Pancreas (tissue), 10 donors: Measurements from ENCODE around the gene NSD2. TPM values are rescaled to one million over a fixed set of nuclear protein-coding genes. Genes with fewer than 3 reads are reported as not detected.
A peak's percentile ranks its signal among the peaks of the same experiment; 100 is the strongest.

Source experiments
- ATAC-seq, 4 donors: fragments of 200-7000 bp; cut with Tn5 transposase; one replicate each; pipeline versions ENCODE4 v1.8.0 to v1.9.1; 2020; ENCODE audit warnings: mild to moderate bottlenecking in 4 of 4, moderate library complexity in 4 of 4
- DNase-seq, 6 donors: peaks; one replicate each; pipeline ENCODE4 v3.0.0-alpha.2; 2020
- FAIRE-seq: peaks from 2 replicates; lab custom pipeline; 2012; peaks lifted over from hg19 to GRCh38; lab: Jason Lieb, UNC
- H3K27ac ChIP-seq, 4 donors: fragments of 200-600 bp; sonication (generic); 1 replicate in 3 of 4; 2 replicates in 1 of 4; pipeline versions ENCODE4 v1.5.0 to v1.8.0; 2020
- H3K27me3 ChIP-seq, 4 donors: fragments of 200-600 bp; one replicate each; pipeline ENCODE4 v1.8.0; 2021
- H3K36me3 ChIP-seq, 3 donors: fragments of 200-600 bp; sonication (generic) in 1 of 3; one replicate each; pipeline versions ENCODE4 v1.5.0 to v1.8.0; 2020 to 2021
- H3K4me1 ChIP-seq, 3 donors: fragments of 200-600 bp; one replicate each; pipeline ENCODE4 v1.8.0; 2021
- H3K4me3 ChIP-seq, 4 donors: fragments of 200-600 bp; sonication (generic) in 2 of 4; one replicate each; pipeline versions ENCODE4 v1.5.0 to v1.8.0; 2020 to 2021
- H3K9me3 ChIP-seq, 4 donors: fragments of 200-600 bp; one replicate each; pipeline ENCODE4 v1.8.0; 2021
- WGBS, 2 donors: extraction: QIAGEN DNeasy Blood & Tissue Kit; methylation state at CpG; one replicate each; pipeline ENCODE4 v1.1.7; 2013; 5-methylcytosine and 5-hydroxymethylcytosine counted together
- intact Hi-C, 3 donors: fragments of 100-400 bp; cut with DNase I; formaldehyde crosslinking; loops; one replicate each; pipeline versions ENCODE4 v1.11.1 to v1.14.2; 2022
- polyA plus RNA-seq, 2 donors: library from polyadenylated mRNA; stranded (reverse); fragments of 200-250 nt; gene quantifications; one replicate each; pipeline ENCODE4 v1.2.3, GENCODE V29; 2013
- total RNA-seq, 6 donors: library from RNA; stranded (reverse); fragmentation: NEBNext Ultra II Directional in 4 of 6; extraction: Animal tissue kit (Norgen Biotek cat#: 25700) in 4 of 6; gene quantifications; one replicate each; pipeline versions ENCODE4 v1.2.1 to v1.2.4, GENCODE V29; 2021 to 2023
- TF ChIP-seq, protein P1 (sequence below), 4 donors: fragments of 200-600 bp; sonication (generic) in 3 of 4; IDR thresholded peaks; one replicate each; pipeline versions ENCODE4 v1.5.0 to v1.8.0; 2021; ENCODE audit warnings: antibody characterized with exemption in 4 of 4
- donor health status: healthy with polysubstance abuse.
- donor health status: DM: no; HTN: no; CAD: no; lungs with moderate emphysema.
- donor health status: DM: no; HTN: no; CAD: no.
- donor health status: control.
- donor health status: control.
- donor health status: Bipolar disorder and iron deficiency.
- donor health status: DM: yes; HTN: yes; CAD: no.
- donor health status: DM: no; HTN: no; CAD: no.
- donor health status: DM: no; HTN: no; CAD: no.
- donor health status: DM: yes; HTN: yes; CAD: no.

Gene NSD2
- total RNA-seq (10 to 100 TPM; 20.0 to 36.6 (median 23.8) TPM), polyA plus RNA-seq (10 to 100 TPM; 11.7 to 14.2 TPM)

DNA sequence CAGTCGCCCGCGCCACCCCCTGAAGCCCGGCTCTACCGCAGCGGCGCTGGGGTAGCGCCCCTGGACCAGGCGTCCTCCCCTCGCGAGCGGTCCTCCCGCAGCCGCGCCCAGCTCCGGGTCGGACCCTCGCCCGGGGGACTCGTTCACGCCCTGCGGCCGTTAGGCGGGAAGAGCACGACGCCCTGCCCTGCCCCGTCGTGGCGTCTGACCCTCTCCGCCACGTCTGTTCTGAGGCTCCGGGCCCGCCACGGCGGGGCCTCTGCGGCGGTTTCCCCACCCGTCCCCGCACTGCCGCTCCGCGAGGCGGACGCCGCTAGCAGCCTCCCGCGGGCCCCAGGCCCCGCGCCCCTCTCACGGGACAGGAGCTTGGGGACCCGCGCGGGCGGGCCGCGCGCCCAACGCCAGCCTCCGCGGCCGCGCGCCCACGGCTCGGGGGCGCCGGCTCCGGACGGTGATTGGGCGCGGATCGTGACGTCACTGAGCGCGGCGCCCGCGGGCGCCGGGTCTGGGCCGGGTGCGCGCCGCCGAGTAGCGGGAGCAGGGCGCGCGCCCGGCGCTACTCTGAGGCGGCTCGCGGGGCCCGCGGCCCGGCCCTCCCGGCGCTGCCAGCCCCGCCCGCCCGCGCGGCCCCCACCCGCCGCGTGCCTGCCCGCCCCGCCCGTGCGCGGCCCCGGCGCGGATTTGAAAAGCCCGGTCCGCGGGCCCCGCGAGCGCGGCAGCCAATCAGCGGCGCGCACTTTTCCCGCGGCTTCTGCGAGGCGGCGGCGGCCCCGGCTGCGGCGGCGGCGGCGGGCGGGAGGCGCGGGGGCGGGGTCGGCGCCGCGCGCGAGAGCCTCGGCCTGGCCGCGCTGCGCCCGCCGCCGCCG, at the start of gene NSD2:
NSD2 (plus strand) TSS at position 816 of the 866 bp plus-strand sequence. CDS start 29,262 bp downstream, outside the sequence.
- WGBS, 2 donors, result 0 to 1% methylated on average over 37 to 155 of the region's 155 CpGs
- peaks cover 27 to 43% (median 34%) of the 10 kb centered on the region in 3 donors for H3K4me1 ChIP-seq

DNA sequence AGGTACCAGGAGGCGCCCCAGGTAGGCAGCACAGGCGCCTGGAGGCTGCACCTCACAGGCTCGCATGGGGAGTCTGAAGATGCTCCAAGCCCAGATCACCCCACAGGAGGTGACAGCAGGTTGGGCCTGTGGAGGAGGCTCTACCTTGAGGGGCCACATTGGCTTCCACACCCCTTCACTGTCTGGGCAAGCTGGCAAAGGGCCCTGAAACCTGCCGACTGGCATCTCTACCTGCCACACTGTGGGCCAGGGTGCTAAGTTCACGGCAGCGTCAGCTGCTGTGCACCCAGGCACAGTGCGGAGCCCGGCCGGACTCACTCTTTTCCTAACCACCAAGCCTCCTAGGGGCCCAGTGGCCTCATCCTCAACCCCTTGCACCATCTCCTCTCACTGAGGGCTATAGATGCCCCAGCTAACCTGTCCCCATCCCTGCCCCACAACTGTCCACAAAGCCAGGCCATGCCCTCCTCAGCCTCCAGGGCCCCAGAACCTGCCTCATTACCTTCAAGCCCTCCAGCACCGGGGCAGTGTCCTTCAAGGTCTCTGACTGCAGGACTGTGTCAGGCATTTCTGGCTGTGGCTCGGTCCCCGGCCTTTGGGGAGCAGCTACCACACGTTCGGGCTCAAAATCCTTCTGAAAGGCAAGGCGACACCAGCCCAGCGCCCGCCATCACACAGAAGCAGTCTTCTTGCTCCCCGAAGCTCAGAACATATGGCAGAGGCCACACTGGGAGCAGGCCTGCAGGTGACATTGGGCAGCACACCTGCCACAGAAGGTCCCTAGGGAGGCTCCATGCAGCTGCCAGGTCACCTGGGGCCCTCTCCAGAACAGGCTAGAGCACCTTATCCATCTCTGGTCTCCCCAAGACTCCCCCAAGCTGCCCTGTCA, 49.3 kb upstream of the NSD2 start:
- H3K4me1 ChIP-seq, result peaks cover 0 to 6% (median 0%) of the 10 kb centered on the region in 3 donors
- peaks cover 7 to 43% (median 11%) of the 10 kb centered on the region in 3 donors for H3K36me3 ChIP-seq
- no peaks in the 10 kb centered on the region for H3K9me3 ChIP-seq
- ATAC-seq (no peak), DNase-seq (no peak), FAIRE-seq (no peak)
- WGBS, 2 donors, result 95 to 97% methylated on average over 18 of the region's 18 CpGs
- intact Hi-C loops, result no loop called here
- no peaks in the 10 kb centered on the region for H3K27me3 ChIP-seq
- TF ChIP-seq, protein P1, sequence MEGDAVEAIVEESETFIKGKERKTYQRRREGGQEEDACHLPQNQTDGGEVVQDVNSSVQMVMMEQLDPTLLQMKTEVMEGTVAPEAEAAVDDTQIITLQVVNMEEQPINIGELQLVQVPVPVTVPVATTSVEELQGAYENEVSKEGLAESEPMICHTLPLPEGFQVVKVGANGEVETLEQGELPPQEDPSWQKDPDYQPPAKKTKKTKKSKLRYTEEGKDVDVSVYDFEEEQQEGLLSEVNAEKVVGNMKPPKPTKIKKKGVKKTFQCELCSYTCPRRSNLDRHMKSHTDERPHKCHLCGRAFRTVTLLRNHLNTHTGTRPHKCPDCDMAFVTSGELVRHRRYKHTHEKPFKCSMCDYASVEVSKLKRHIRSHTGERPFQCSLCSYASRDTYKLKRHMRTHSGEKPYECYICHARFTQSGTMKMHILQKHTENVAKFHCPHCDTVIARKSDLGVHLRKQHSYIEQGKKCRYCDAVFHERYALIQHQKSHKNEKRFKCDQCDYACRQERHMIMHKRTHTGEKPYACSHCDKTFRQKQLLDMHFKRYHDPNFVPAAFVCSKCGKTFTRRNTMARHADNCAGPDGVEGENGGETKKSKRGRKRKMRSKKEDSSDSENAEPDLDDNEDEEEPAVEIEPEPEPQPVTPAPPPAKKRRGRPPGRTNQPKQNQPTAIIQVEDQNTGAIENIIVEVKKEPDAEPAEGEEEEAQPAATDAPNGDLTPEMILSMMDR (IDR thresholded peaks at IDR 0.05), result no peak
- no peak overlapping the region for H3K4me3 ChIP-seq
- H3K27ac ChIP-seq, result no peak overlapping the region

More for the DNA sequence above, at the start of gene NSD2:
- FAIRE-seq (no peak), DNase-seq (peak; percentile 85 to 96 (median 89)), ATAC-seq (peak; percentile 71 to 80 (median 75))
- Histone ChIP-seq H3K4me3 (peak within 1 kb of the TSS; percentile 81 to 87 (median 84)), H3K9me3 (no peaks in the 10 kb centered on the region), H3K27ac (peak within 1 kb of the TSS; percentile 99 to 100 (median 99)), H3K36me3 (no peaks in the 10 kb centered on the region), H3K27me3 (no peaks in the 10 kb centered on the region)
- TF ChIP-seq, protein P1 (IDR thresholded peaks at IDR 0.05), result no peak
- intact Hi-C loops, result no loop called here

DNA sequence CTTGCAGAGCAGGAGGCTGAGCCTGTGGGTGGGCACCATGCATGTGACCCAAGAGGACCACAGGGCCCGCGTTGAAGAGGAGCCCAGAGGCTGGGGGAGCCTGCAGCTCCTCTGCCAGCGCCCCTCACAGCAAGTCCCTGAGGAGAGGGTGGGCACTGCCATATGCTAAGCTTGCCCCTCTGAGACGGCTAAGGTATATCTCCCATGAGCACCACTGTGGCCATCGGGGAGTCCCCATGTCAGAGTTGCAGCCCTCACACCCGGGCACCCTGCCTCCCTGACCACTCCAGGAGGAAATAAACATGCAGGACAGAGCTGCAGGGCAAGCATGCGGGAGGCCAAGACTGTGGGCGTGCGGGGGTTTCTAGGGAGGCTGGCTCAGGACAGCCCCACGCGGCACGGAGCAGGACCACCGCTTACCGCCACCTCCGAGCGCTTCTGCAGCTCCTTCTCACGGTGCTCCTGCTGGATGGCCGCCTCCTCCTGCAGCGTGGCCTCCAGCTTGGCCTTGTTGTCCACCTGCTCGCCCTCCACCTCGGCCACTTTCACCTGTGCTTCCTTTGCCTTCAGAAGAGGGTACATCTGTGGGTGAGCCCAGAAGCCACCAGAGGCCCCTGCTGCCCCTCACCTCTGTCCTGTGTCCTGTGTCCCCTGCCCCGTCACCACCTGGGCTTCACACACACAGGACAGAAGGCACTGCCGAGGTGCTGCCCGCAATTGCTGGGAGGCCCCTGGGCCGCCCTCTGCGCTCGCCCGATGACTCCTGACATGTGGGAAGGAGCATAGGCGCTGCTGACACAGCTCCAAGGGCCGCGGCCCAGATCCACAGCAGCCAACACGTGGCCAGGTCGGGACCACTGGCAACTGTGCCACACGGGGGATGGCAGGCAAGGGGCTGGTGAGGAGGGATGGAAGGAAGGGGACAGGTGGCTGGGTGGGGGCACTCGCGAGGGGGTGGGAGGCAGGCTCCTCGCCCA, 48.3 kb upstream of the NSD2 start:
- Histone ChIP-seq H3K9me3 (no peaks in the 10 kb centered on the region), H3K27me3 (no peaks in the 10 kb centered on the region), H3K27ac (no peak overlapping the region), H3K4me1 (peaks cover 0 to 6% (median 0%) of the 10 kb centered on the region in 3 donors), H3K36me3 (peaks cover under 1 to 35% (median 11%) of the 10 kb centered on the region in 3 donors), H3K4me3 (no peak overlapping the region)
- DNase-seq (peak in 1 of 6 donors; percentile 75), FAIRE-seq (no peak), ATAC-seq (no peak)
- WGBS, 2 donors, result 92 to 93% methylated on average over 37 of the region's 37 CpGs
- intact Hi-C loops, result no loop called here
- TF ChIP-seq, protein P1 (IDR thresholded peaks at IDR 0.05), result no peak

DNA sequence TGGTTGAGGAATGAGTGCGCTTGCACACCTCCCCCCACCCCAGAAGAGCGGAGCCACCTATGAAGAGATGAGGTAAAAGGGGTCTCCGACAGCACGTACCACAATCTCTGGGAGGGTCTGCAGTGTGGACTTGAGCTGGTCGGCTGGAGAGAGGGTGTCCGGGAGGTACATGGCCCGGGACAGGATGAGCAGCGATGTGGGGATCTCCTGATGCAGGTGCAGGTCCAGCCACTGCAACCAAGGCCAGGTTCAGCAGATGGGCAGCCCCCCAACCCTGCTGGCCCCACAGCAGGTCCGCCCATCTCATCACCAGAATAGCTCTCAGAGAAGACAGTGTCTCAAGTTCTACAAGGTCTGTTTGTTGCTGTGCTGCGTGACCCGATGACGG, 47.7 kb upstream of the NSD2 start:
- Histone ChIP-seq H3K4me1 (peaks cover 0 to 6% (median 0%) of the 10 kb centered on the region in 3 donors), H3K4me3 (no peak overlapping the region), H3K9me3 (no peaks in the 10 kb centered on the region), H3K36me3 (peaks cover 0 to 29% (median 9%) of the 10 kb centered on the region in 3 donors), H3K27ac (no peak overlapping the region), H3K27me3 (no peaks in the 10 kb centered on the region)
- ATAC-seq (no peak), FAIRE-seq (no peak), DNase-seq (no peak)
- intact Hi-C loops, result no loop called here
- 94 to 95% methylated on average over 12 of the region's 12 CpGs for WGBS, 2 donors
- TF ChIP-seq, protein P1 (IDR thresholded peaks at IDR 0.05), result no peak
